GM12878 (cell line): ENCODE results near the gene CEP170B. TPM values are rescaled to one million over a fixed set of nuclear protein-coding genes. Genes with fewer than 3 reads are reported as not detected.

Experiments used
- ATAC-seq: fragments of 200-7000 bp; cut with Tn5 transposase; 3 replicates; pipeline ENCODE4 v1.9.1; 2020; ENCODE audit warnings: mild to moderate bottlenecking, moderate library complexity
- BruUV-seq: library from RNA; stranded (reverse); fragments of 400-500 nt; replicated peaks from 2 replicates; lab custom pipeline; 2021; lab: Mats Ljungman, UMichigan
- CTCF ChIA-PET: fragments of 300-600 bp; sonication (Branson Sonifier 250); formaldehyde crosslinking; extraction: SDS; loops from one replicate; lab custom pipeline; 2021; ENCODE audit warnings: inconsistent platforms; lab: Yijun Ruan, JAX
- POLR2A ChIA-PET: fragments of 350-600 bp; formaldehyde crosslinking; extraction: SDS; loops from one replicate; lab custom pipeline; 2021; ENCODE audit warnings: inconsistent platforms; lab: Charles Lee
- RAD21 ChIA-PET: fragments of 300-600 bp; sonication (Branson Sonifier 250); formaldehyde crosslinking; loops from one replicate; lab custom pipeline; 2023; ENCODE audit warnings: antibody characterized with exemption; ENCODE audit not compliant: unreplicated experiment; lab: Charles Lee
- SMC1A ChIA-PET: fragments of 300-600 bp; sonication (Branson Sonifier 250); formaldehyde crosslinking; loops from one replicate; lab custom pipeline; 2023; ENCODE audit not compliant: unreplicated experiment, uncharacterized antibody; lab: Charles Lee
- DNase-seq: peaks from one replicate; pipeline ENCODE4 v3.0.0-alpha.2; 2011; ENCODE audit warnings: low read depth, low spot score
- FAIRE-seq: peaks from 3 replicates; lab custom pipeline; 2011; peaks lifted over from hg19 to GRCh38; lab: Jason Lieb, UNC
- H2AFZ ChIP-seq: 2 replicates; pipeline ENCODE4 v1.6.0; 2011; ENCODE audit warnings: low read depth, low read length, control low read depth; ENCODE audit not compliant: control insufficient read depth
- H3K27ac ChIP-seq: 2 replicates; pipeline ENCODE4 v1.5.1; 2011; ENCODE audit warnings: control low read depth; ENCODE audit not compliant: control insufficient read depth, insufficient read depth
- H3K27me3 ChIP-seq, 2 experiments: replicated peaks in 1 of 2; 2 replicates each; pipeline versions ENCODE4 v1.6.0 to v1.6.1; 2011; ENCODE audit warnings: low read length in 1 of 2; ENCODE audit not compliant: control insufficient read depth in 2 of 2, insufficient read depth in 2 of 2
- H3K36me3 ChIP-seq, 2 experiments: 2 replicates each; pipeline ENCODE4 v1.5.1; 2011; ENCODE audit warnings: low read length in 1 of 2; ENCODE audit not compliant: control insufficient read depth in 2 of 2, insufficient read depth in 2 of 2
- H3K4me1 ChIP-seq: 2 replicates; pipeline ENCODE4 v1.6.1; 2011; ENCODE audit warnings: mild to moderate bottlenecking, low read length, moderate library complexity, mixed read lengths; ENCODE audit not compliant: control insufficient read depth, insufficient read depth
- H3K4me2 ChIP-seq: 2 replicates; pipeline ENCODE4 v1.6.0; 2011; ENCODE audit warnings: control low read depth; ENCODE audit not compliant: control insufficient read depth, insufficient read depth
- H3K4me3 ChIP-seq: fragments of 200-600 bp; sonication (generic); 2 replicates; pipeline ENCODE4 v1.5.1; 2016
- H3K79me2 ChIP-seq: 2 replicates; pipeline ENCODE4 v1.6.0; 2011; ENCODE audit warnings: low read length; ENCODE audit not compliant: control insufficient read depth, insufficient read depth
- H3K9ac ChIP-seq: 2 replicates; pipeline ENCODE4 v1.8.0; 2011; ENCODE audit warnings: low read length, control low read depth, mixed read lengths; ENCODE audit not compliant: control insufficient read depth, insufficient read depth
- H3K9me3 ChIP-seq: replicated peaks from 3 replicates; pipeline ENCODE4 v1.5.1; 2011; ENCODE audit warnings: mild to moderate bottlenecking, low read length; ENCODE audit not compliant: control insufficient read depth, insufficient read depth
- H4K20me1 ChIP-seq: 2 replicates; pipeline ENCODE4 v1.6.0; 2011; ENCODE audit not compliant: control insufficient read depth, insufficient read depth
- EP300 ChIP-seq, 2 experiments: fragments of 150-350 bp in 1 of 2; IDR thresholded peaks; 2 replicates each; pipeline ENCODE4 v1.6.1; 2011 to 2012; ENCODE audit warnings: low read depth in 2 of 2, low read length in 2 of 2, borderline replicate concordance in 1 of 2, improper control_type of control experiment in 1 of 2, inconsistent platforms in 1 of 2; ENCODE audit not compliant: control insufficient read depth in 1 of 2
- FOXK2 ChIP-seq: fragments of 450-650 bp; IDR thresholded peaks from 2 replicates; pipeline ENCODE4 v1.6.1; 2017; ENCODE audit warnings: mild to moderate bottlenecking, moderate library complexity
- FOXM1 ChIP-seq: IDR thresholded peaks from 2 replicates; pipeline ENCODE4 v1.6.1; 2012; ENCODE audit warnings: low read depth, mild to moderate bottlenecking, inconsistent platforms, low read length, moderate library complexity
- HCFC1 ChIP-seq: fragments of 150-350 bp; IDR thresholded peaks from 2 replicates; pipeline ENCODE4 v1.6.1; 2014; ENCODE audit warnings: low read length
- HDAC6 ChIP-seq: fragments of 200-600 bp; sonication (generic); IDR thresholded peaks from one replicate; pipeline ENCODE4 v1.8.0; 2017; ENCODE audit warnings: antibody characterized with exemption; ENCODE audit not compliant: unreplicated experiment
- IKZF2 ChIP-seq, 2 experiments: fragments of 450-650 bp; IDR thresholded peaks; 2 replicates each; pipeline ENCODE4 v1.6.1; 2017; ENCODE audit warnings: mild to moderate bottlenecking in 2 of 2, moderate library complexity in 2 of 2
- KAT2A ChIP-seq: conservative IDR thresholded peaks from 2 replicates; pipeline ENCODE4 v1.6.1; 2011; ENCODE audit warnings: low read depth, low read length; ENCODE audit not compliant: control insufficient read depth
- MYB ChIP-seq: fragments of 150-350 bp; IDR thresholded peaks from 2 replicates; pipeline ENCODE4 v1.6.1; 2014; ENCODE audit warnings: mild to moderate bottlenecking, low read depth, low read length, borderline replicate concordance
- NFIC ChIP-seq: IDR thresholded peaks from 2 replicates; pipeline ENCODE4 v1.6.1; 2012; ENCODE audit warnings: low read depth, mild to moderate bottlenecking, inconsistent platforms, low read length, moderate library complexity
- NR2F1 ChIP-seq: fragments of 450-650 bp; conservative IDR thresholded peaks from 2 replicates; pipeline ENCODE4 v1.6.1; 2017; ENCODE audit warnings: mild to moderate bottlenecking
- PML ChIP-seq: IDR thresholded peaks from 2 replicates; pipeline ENCODE4 v1.6.1; 2012; ENCODE audit warnings: low read length, inconsistent platforms
- RAD21 ChIP-seq: IDR thresholded peaks from 2 replicates; pipeline ENCODE4 v1.6.1; 2011; ENCODE audit warnings: mild to moderate bottlenecking, low read depth, low read length, moderate library complexity; ENCODE audit not compliant: insufficient read depth
- SIN3A ChIP-seq: IDR thresholded peaks from 2 replicates; pipeline ENCODE4 v1.6.1; 2012; ENCODE audit warnings: low read depth, low read length, improper control_type of control experiment
- SIX5 ChIP-seq: IDR thresholded peaks from 2 replicates; pipeline ENCODE4 v1.6.1; 2011; ENCODE audit warnings: mild to moderate bottlenecking, low read depth, low read length, moderate library complexity; ENCODE audit not compliant: severe bottlenecking
- SP1 ChIP-seq: IDR thresholded peaks from one replicate; pipeline ENCODE4 v1.6.1; 2011; ENCODE audit warnings: low read depth, low read length
- TAF1 ChIP-seq: IDR thresholded peaks from 2 replicates; pipeline ENCODE4 v1.6.1; 2011; ENCODE audit warnings: mild to moderate bottlenecking, low read depth, low read length, borderline replicate concordance
- ZNF622 ChIP-seq: fragments of 450-650 bp; IDR thresholded peaks from 2 replicates; pipeline ENCODE4 v1.6.1; 2017; ENCODE audit warnings: mild to moderate bottlenecking, inconsistent platforms
- WGBS: methylation state at CpG from one replicate; pipeline ENCODE4 v1.1.6; 2016; ENCODE audit warnings: low lambda C conversion rate; ENCODE audit not compliant: insufficient replicate concordance, insufficient coverage; ENCODE audit errors: missing lambda C conversion rate; 5-methylcytosine and 5-hydroxymethylcytosine counted together
- in situ Hi-C: fragments of 300-500 bp; cut with MboI; formaldehyde crosslinking; loops from 9 replicates; pipeline ENCODE4 v1.14.3; 2018; ENCODE audit warnings: mixed read lengths
- intact Hi-C: fragments of 100-400 bp; cut with micrococcal nuclease; formaldehyde crosslinking; loops from one replicate; pipeline ENCODE4 v1.14.2; 2022; ENCODE audit not compliant: unreplicated experiment
- polyA plus RNA-seq, 11 experiments: library from polyadenylated mRNA; depleted of rRNA in 4 of 11; unstranded in 6 of 11; stranded (reverse) in 5 of 11; fragments of >200 nt; fragmentation: Nextera tagmentation in 4 of 11; fragmentation: Illumina TruSeq in 1 of 11; extraction: Ambion mirVana in 4 of 11; extraction: Trizol in 1 of 11; gene quantifications; 1 replicate in 1 of 11; 2 replicates in 10 of 11; pipeline versions ENCODE4 v1.2.1 to v1.2.3, GENCODE V29; 2011 to 2016; ENCODE audit warnings: inconsistent platforms in 2 of 11, missing spikeins in 2 of 11, low read depth in 1 of 11
- total RNA-seq, 4 experiments: library from RNA; depleted of rRNA in 3 of 4; stranded (reverse); fragments of >200 nt in 3 of 4; fragmentation: Illumina TruSeq in 1 of 4; extraction: Trizol in 1 of 4; gene quantifications; 2 replicates each; pipeline versions ENCODE4 v1.2.1 to v1.2.3, GENCODE V29; 2013 to 2021
- TF ChIP-seq, protein P1 (sequence below): IDR thresholded peaks from 2 replicates; pipeline ENCODE4 v1.6.1; 2011; ENCODE audit warnings: borderline replicate concordance, low read depth, mild to moderate bottlenecking, moderate library complexity, mixed read lengths, low read length; ENCODE audit not compliant: insufficient read depth; ENCODE audit errors: extremely low read length
- TF ChIP-seq, protein P2 (sequence below): IDR thresholded peaks from 2 replicates; pipeline ENCODE4 v1.6.1; 2012; ENCODE audit warnings: low read depth, low read length, improper control_type of control experiment

CEP170B gene
- total and polyA plus RNA-seq, 10 of the 15 experiments (the other 5 are each of a cell fraction or from before 2014, with no cell fraction given): 0.01 to 0.44 (median 0.05) TPM; not detected in 4

DNA sequence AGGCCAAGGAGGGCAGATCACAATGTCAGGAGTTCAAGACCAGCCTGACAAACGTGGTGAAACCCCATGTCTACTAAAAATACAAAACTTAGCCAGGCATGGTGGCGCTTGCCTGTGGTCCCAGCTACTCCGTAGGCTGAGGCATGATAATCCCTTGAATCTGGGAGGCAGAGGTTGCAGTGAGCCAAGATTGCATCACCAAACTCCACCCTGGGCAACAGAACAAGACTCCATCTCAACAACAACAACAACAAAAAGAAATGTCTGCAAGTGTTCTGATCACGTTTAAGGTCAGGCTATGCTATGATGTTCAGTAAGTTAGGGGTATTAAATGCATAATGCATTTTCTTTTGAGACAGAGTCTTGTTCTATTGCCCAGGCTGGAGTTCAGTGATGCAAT, 52.9 kb downstream of the CEP170B start:
- TF ChIP-seq SIX5 (no peak), PML (no peak), TAF1 (no peak), RAD21 (no peak), MYB (no peak), IKZF2 (IDR thresholded peaks at IDR 0.05) (no peak), KAT2A (no peak), NR2F1 (no peak), EP300 (IDR thresholded peaks at IDR 0.05; ENCODE audit: borderline replicate concordance in 1 of 2, control insufficient read depth in 1 of 2, low read depth in 2 of 2, low read length in 2 of 2) (no peak), SIN3A (no peak), FOXM1 (no peak), ZNF622 (no peak), HCFC1 (no peak), FOXK2 (no peak), HDAC6 (no peak), NFIC (no peak), SP1 (no peak)
- TF ChIP-seq, protein P1, sequence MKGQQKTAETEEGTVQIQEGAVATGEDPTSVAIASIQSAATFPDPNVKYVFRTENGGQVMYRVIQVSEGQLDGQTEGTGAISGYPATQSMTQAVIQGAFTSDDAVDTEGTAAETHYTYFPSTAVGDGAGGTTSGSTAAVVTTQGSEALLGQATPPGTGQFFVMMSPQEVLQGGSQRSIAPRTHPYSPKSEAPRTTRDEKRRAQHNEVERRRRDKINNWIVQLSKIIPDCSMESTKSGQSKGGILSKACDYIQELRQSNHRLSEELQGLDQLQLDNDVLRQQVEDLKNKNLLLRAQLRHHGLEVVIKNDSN: no peak
- TF ChIP-seq, protein P2, sequence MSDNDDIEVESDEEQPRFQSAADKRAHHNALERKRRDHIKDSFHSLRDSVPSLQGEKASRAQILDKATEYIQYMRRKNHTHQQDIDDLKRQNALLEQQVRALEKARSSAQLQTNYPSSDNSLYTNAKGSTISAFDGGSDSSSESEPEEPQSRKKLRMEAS: no peak
- ATAC-seq (no peak), FAIRE-seq (no peak), DNase-seq (no peak)
- in situ Hi-C loops (no loop called here), intact Hi-C loops (no loop called here)
- Histone ChIP-seq H3K27me3 (no peaks in the 10 kb centered on the region; a peak in 1 of 4 replicates), H3K36me3 (no peaks in the 10 kb centered on the region), H3K9ac (no peak overlapping the region), H3K27ac (no peak overlapping the region), H2AFZ (no peak overlapping the region), H3K4me2 (no peak overlapping the region), H3K9me3 (no peaks in the 10 kb centered on the region; the same call in 1 of the 3 replicates), H3K79me2 (no peaks in the 10 kb centered on the region), H4K20me1 (no peaks in the 10 kb centered on the region), H3K4me3 (no peak overlapping the region), H3K4me1 (peaks cover 4% of the 10 kb centered on the region)
- POLR2A ChIA-PET: no interaction called here
- no TSS peak for BruUV-seq
- 45% methylated on average over 4 of the region's 4 CpGs for WGBS
- SMC1A ChIA-PET: no interaction called here
- CTCF ChIA-PET: interaction anchor here (1.1 kb wide), 1 partner anchor 11 kb away, joined by 3 read pairs; no protein-coding TSS in a partner anchor
- RAD21 ChIA-PET: no interaction called here
